Upper lobe of right lung (tissue), 1 donor: Measurements from ENCODE around the gene MUC16. TPM values are rescaled to one million over a fixed set of nuclear protein-coding genes. Genes with fewer than 3 reads are reported as not detected.

Source experiments
- ATAC-seq: fragments of 200-7000 bp; cut with Tn5 transposase; one replicate; pipeline ENCODE4 v1.9.1; 2020; ENCODE audit warnings: mild to moderate bottlenecking, moderate library complexity
- DNase-seq: peaks from one replicate; pipeline ENCODE4 v3.0.0-alpha.2; 2020
- H3K27ac ChIP-seq: fragments of 200-600 bp; one replicate; pipeline ENCODE4 v1.8.0; 2022
- H3K27me3 ChIP-seq: fragments of 200-600 bp; one replicate; pipeline ENCODE4 v1.8.0; 2022; ENCODE audit warnings: mild to moderate bottlenecking
- H3K36me3 ChIP-seq: fragments of 200-600 bp; one replicate; pipeline ENCODE4 v1.8.0; 2022
- H3K4me1 ChIP-seq: fragments of 200-600 bp; one replicate; pipeline ENCODE4 v1.8.0; 2022
- H3K4me3 ChIP-seq: fragments of 200-600 bp; one replicate; pipeline ENCODE4 v1.8.0; 2022; ENCODE audit warnings: mild to moderate bottlenecking
- H3K9me3 ChIP-seq: fragments of 200-600 bp; one replicate; pipeline ENCODE4 v1.8.0; 2022
- intact Hi-C: fragments of 100-400 bp; cut with DNase I; formaldehyde crosslinking; loops from one replicate; pipeline ENCODE4 v1.11.0; 2022
- total RNA-seq: library from RNA; stranded (reverse); fragmentation: NEBNext Ultra II Directional; extraction: Animal tissue kit (Norgen Biotek cat#: 25700); gene quantifications from one replicate; pipeline ENCODE4 v1.2.1, GENCODE V29; 2021
- TF ChIP-seq, protein P1 (sequence below): fragments of 200-600 bp; IDR thresholded peaks from one replicate; pipeline ENCODE4 v1.8.0; 2022; ENCODE audit warnings: antibody characterized with exemption
- donor health status: DM: no; HTN: yes; CAD: no; lungs with severe emphysema.

The MUC16 gene
- total RNA-seq, 1 donor from 2014 or later = 0.41 TPM

- no peak overlapping the region for H3K27ac ChIP-seq
- ATAC-seq = no peak
These were observed 1.5 kb downstream of the MUC16 start for GRCh38 chr19:9008667-9009066.

DNA sequence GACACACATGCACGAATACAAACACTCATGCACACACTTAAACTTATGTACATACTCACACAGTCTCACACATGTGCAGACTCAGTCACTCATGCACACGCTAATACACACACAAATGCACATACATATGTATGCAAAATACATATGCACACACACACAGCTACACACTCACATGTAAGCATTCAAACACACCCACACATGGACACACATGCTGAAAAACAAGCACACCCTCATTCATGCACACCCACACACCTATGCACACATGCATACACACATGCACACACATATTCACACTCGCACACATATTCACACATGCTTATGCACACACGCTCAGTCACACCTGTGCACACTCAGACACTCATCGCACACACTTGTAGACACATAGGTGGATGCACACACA is 9.3 kb downstream of the MUC16 start:
- intact Hi-C loops = no loop called here
- Histone ChIP-seq H3K4me3 (no peak overlapping the region), H3K4me1 (no peaks in the 10 kb centered on the region), H3K36me3 (no peaks in the 10 kb centered on the region), H3K9me3 (no peaks in the 10 kb centered on the region), H3K27ac (no peak overlapping the region), H3K27me3 (no peaks in the 10 kb centered on the region)
- ATAC-seq (no peak), DNase-seq (no peak)
- TF ChIP-seq, protein P1, sequence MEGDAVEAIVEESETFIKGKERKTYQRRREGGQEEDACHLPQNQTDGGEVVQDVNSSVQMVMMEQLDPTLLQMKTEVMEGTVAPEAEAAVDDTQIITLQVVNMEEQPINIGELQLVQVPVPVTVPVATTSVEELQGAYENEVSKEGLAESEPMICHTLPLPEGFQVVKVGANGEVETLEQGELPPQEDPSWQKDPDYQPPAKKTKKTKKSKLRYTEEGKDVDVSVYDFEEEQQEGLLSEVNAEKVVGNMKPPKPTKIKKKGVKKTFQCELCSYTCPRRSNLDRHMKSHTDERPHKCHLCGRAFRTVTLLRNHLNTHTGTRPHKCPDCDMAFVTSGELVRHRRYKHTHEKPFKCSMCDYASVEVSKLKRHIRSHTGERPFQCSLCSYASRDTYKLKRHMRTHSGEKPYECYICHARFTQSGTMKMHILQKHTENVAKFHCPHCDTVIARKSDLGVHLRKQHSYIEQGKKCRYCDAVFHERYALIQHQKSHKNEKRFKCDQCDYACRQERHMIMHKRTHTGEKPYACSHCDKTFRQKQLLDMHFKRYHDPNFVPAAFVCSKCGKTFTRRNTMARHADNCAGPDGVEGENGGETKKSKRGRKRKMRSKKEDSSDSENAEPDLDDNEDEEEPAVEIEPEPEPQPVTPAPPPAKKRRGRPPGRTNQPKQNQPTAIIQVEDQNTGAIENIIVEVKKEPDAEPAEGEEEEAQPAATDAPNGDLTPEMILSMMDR = no peak

More at GRCh38 chr19:9008667-9009066, 1.5 kb downstream of the MUC16 start:
- Histone ChIP-seq H3K4me3 (no peak overlapping the region), H3K9me3 (no peaks in the 10 kb centered on the region), H3K4me1 (no peaks in the 10 kb centered on the region), H3K36me3 (no peaks in the 10 kb centered on the region), H3K27me3 (no peaks in the 10 kb centered on the region)
- intact Hi-C loops = no loop called here
- TF ChIP-seq, protein P1 = no peak
- no peak for DNase-seq

DNA sequence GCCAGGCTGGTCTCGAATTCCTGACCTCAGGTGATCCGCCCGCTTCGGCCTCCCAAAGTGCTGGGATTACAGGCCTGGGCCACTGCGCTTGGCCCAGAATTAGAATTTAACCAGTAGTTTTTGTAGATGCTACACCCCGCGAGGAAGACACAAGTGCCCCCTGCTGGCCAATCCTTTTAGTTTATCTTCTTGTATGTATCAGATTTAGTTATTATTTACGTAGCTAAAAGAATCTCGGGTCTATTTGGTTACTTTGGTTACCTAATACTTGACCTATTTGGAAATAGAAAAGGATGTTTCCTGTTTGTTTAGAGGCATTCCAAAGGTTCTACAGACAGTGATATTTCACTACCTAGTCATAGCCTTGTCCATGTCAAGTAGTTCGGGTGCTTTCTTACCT is 22.0 kb downstream of the MUC16 start:
- no peaks in the 10 kb centered on the region for H3K9me3 ChIP-seq
- no peaks in the 10 kb centered on the region for H3K27me3 ChIP-seq
- TF ChIP-seq, protein P1 = no peak
- H3K36me3 ChIP-seq = no peaks in the 10 kb centered on the region
- no peaks in the 10 kb centered on the region for H3K4me1 ChIP-seq
- intact Hi-C loops = no loop called here
- H3K27ac ChIP-seq = no peak overlapping the region
- ATAC-seq (no peak), DNase-seq (no peak)
- H3K4me3 ChIP-seq = no peak overlapping the region

DNA sequence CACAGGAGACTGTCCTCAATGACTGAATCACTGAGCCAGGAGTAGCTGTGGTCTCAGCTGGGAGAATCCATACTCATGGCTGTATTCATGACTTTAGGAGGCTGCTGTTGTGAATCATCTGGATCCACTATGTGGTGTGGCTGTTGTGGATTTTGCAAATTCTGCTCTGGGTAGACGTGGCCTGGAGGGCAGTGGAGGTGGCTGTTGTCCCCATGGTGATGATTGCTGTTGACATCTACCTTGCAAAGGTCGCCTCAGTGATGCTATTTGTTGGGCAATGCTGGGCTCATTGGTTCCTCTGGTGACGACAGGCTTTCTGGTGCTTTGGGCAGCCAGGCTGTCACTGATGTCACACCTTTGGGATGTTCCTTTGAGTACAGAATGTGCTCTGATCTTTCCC is 23.9 kb downstream of the MUC16 start:
- DNase-seq = no peak
- Histone ChIP-seq H3K36me3 (no peaks in the 10 kb centered on the region), H3K9me3 (no peaks in the 10 kb centered on the region), H3K4me1 (no peaks in the 10 kb centered on the region), H3K27me3 (no peaks in the 10 kb centered on the region), H3K4me3 (no peak overlapping the region), H3K27ac (no peak overlapping the region)
- intact Hi-C loops = no loop called here
- TF ChIP-seq, protein P1 = no peak
- no peak for ATAC-seq

- no peaks in the 10 kb centered on the region for H3K36me3 ChIP-seq
- no peak overlapping the region for H3K27ac ChIP-seq
- DNase-seq (no peak), ATAC-seq (no peak)
- H3K27me3 ChIP-seq = peaks cover 3% of the 10 kb centered on the region
- TF ChIP-seq, protein P1 = no peak
- no peaks in the 10 kb centered on the region for H3K9me3 ChIP-seq
- no peaks in the 10 kb centered on the region for H3K4me1 ChIP-seq
- intact Hi-C loops = no loop called here
- H3K4me3 ChIP-seq = no peak overlapping the region
These were observed 36.6 kb downstream of the MUC16 start for GRCh38 chr19:8973501-8974091.

DNA sequence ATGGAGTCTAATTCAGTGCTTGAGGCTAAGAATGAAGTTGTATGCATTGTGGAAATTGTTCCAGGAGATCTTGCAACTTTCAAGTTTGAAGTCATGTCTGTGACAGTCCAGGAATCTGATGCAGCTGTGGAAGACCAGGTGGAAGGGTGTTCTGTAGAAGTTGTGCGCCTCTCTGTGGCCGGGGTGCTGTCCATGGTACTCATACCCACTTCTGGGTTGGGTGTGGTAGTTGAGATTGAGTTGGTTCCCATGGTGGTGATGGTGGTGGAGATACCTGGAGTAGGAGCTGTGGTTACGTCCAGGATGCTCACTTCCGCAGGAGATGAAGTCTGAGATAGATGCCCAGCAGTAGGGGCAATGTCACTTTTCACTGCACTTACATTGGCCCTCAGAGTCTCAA is 44.3 kb downstream of the MUC16 start:
- TF ChIP-seq, protein P1 = no peak
- intact Hi-C loops = no loop called here
- Histone ChIP-seq H3K36me3 (no peaks in the 10 kb centered on the region), H3K4me1 (no peaks in the 10 kb centered on the region), H3K27me3 (peaks cover 3% of the 10 kb centered on the region), H3K4me3 (no peak overlapping the region), H3K9me3 (no peaks in the 10 kb centered on the region), H3K27ac (no peak overlapping the region)
- ATAC-seq (no peak), DNase-seq (no peak)
